Raji (cell line): ENCODE data around the gene TMEM145.

Experiments
- POLR2A ChIP-seq: IDR thresholded peaks from 2 replicates; pipeline ENCODE4 v1.6.1; 2011; ENCODE audit warnings: low read depth, low read length, control low read depth; ENCODE audit not compliant: insufficient read depth

The TMEM145 gene

DNA sequence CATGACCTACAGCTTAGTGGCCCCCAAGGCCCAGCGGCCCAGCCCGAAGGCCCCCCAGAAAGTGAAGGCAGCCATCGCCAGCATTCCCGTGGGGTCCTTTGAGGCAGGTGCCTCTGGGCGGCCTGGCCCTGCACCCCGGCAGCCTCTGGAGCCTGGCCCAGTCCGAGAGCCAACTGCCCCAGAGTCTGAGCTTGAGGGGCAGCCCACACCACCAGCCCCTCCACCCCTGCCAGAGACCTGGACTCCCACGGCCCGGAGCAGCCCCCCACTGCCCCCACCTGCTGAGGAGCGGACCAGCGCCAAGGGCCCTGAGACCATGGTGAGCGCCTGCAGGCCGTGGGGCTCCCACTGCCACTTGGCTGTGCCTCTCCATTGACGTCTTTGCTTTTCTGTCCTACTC, 20.1 kb upstream of the TMEM145 start:
- no peak for TF ChIP-seq POLR2A

DNA sequence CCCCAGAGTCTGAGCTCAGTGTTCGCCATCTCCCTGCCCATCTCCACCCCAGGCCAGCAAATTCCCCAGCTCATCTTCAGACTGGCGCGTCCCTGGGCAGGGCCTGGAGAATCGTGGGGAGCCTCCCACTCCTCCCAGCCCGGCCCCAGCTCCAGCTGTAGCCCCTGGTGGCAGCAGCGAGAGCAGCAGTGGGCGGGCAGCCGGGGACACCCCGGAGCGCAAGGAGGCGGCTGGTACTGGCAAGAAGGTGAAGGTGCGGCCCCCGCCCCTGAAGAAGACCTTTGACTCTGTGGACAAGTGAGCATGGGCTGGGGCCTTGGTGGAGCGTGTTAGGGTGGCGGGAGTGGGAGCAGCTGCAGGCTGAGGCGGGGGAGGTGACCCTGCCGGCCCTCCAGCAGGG, 19.6 kb upstream of the TMEM145 start:
- no peak for TF ChIP-seq POLR2A

DNA sequence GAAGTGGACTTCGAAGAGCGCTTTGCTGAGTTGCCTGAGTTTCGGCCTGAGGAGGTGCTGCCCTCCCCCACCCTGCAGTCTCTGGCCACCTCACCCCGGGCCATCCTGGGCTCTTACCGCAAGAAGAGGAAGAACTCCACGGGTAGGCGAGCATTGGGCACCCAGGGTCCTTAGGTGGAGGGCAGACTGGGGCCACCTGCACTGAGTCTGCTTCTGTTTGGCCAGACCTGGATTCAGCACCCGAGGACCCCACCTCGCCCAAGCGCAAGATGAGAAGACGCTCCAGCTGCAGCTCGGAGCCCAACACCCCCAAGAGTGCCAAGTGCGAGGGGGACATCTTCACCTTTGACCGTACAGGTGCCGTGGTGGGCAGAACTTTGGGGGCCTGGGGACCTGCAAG, 19.2 kb upstream of the TMEM145 start:
- TF ChIP-seq POLR2A: no peak

DNA sequence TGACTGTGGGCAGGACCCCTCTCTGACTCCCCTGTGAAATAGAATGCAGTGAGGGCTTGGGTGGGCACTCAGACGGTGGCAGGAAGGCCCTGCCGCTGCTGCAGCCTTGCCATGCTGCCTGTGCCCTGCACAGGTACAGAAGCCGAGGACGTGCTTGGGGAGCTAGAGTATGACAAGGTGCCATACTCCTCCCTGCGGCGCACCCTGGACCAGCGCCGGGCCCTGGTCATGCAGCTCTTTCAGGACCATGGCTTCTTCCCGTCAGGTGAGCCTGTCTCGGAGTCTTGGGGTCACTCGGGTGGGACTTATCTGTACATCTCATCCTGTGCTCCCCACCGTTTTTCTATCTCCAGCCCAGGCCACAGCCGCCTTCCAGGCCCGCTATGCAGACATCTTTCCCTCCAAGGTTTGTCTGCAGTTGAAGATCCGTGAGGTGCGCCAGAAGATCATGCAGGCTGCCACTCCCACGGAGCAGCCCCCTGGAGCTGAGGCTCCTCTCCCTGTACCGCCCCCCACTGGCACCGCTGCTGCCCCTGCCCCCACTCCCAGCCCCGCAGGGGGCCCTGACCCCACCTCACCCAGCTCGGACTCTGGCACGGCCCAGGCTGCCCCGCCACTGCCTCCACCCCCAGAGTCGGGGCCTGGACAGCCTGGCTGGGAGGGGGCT, 18.5 kb upstream of the TMEM145 start:
- TF ChIP-seq POLR2A: no peak

DNA sequence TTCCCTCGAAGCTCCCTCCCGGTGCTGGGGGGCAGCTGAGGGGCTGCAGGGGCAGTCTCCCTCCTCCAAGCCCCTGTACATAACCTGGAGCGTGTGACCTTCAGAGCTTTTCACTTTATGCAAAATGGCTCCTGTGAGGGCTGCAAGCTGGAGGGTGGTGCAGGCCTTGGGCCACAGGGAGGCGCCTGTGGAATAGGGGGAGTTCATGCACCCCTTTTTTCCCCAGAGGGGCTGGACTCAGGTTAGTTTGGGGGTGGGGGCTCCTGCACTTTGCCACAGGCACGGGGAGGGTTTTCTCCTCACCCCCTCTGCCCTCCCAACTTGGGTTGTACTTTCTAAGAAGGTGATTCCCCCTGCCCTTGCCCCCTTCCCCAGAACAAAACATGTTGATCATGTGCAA, 17.8 kb upstream of the TMEM145 start:
- TF ChIP-seq POLR2A: no peak

DNA sequence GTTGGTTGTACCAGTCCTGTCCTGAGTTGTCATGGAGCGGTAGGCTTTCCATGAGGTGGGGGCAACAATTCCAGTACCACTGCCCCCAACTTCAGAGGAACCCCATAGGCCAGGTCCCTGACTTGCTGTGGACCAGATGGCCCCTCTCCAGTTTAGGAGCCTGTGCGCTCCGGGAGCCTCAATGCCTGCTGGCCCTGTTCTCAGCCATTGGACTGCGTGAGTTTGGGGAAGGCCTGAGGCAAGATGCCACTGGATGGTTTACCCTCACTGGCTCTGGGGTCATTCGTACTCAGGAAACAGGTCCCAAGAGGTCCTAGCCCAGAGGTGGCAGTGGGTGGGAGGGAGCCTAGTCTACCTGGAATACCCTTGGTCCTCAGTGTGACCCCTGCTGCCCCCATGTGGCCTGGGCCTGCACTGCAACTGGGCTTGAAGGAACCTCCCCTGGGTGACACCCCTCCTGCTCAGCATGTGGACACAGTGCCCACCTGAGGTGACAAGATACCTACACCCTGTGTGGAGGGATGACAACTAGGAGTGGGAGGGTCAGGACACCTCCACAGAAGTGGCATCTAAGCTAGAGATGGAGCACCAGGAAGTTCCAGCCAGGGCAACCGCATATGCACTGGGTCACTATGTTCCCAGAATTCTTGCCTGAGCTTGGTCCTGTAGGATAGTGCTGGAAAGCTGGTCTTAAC, 17.1 kb upstream of the TMEM145 start:
- peak; percentile 39; the same call in 1 of the 2 replicates for TF ChIP-seq POLR2A

DNA sequence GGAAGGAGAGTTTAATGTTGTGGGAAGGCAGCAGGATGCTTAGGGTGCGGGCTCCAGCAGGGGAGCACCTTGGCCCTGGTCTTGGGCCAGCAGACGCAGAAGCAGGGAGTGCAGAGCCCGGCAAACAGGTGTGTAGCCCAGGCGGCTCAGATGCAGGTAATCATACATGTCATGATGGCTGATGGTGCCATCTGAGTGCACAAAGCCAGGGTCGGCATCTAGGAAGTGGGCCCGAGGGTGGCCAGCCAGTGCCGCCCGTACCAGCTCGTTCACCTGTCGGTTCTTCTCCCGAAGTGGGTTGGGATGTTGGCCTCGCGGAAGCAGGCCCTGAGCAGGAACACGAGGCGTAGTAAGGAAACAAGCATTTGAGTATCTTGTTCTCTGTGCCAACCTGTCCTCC, 16.1 kb upstream of the TMEM145 start:
- TF ChIP-seq POLR2A: no peak

DNA sequence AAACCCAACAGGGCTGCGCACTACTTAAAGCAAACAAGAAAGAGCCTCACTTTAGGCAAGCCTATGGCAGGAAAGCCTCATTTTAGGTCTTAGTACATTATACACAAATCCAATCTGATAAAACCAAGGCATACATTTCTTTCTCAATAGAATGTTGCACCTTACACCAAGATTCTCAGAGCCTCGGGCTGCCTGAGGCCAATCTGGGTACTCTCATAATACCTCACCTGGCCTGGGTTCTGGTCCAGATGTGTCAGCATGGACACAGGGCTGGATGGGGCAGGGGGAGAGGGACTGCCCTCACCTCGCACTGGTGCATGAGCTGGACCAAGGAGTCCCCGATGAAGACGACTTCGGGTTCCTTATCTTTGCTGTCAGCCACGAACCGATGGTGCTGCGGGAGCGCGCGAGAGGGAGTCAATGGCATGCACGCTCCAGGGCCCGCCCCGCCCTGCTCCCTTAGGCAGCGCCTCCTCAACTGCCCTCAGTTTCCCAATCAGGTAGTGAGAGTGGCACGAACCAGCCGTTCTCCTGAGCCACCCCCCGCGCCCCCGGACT, 11.4 kb upstream of the TMEM145 start, which contains the start of gene PRR19:
Gene PRR19 (plus strand): TSS at position 487 of the 558 bp plus-strand sequence. CDS start 7,453 bp downstream, outside the sequence.
- no peak for TF ChIP-seq POLR2A

DNA sequence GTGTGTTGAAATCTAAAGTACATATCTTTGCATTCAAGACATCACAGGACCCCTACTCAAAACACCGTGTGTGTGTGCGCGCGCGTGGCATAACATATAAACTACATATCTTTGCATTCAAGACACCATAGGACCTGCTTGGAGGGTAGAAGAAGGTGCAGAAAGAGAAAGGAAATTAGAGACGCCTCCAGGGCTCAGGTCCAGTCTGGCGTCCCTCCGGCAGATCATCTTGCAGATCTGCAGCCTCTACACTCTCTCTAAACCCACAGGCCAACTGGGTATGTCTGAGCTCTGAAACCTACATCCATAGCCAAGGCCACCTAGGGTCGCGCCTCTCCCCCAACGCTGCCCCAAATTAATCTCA, 10.0 kb upstream of the TMEM145 start:
- no peak for TF ChIP-seq POLR2A

DNA sequence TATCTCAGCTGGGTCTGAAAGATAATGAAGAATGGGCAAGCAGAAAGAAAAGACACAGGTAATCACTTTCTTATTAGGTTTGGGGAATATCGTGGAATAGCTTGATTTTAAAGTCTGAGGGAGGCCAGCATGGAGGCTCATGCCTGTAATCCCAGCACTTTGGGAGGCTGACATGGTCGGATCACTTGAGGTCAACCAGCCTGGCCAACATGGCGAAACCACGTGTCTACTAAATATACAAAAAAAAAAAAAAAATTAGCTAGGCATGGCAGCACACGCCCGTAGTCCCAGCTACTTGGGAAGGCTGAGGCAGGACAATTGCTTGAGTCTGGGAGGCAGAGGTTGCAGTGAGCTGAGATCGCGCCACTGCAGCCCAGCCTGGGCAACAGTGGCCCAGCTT, 9.2 kb upstream of the TMEM145 start:
- no peak for TF ChIP-seq POLR2A

DNA sequence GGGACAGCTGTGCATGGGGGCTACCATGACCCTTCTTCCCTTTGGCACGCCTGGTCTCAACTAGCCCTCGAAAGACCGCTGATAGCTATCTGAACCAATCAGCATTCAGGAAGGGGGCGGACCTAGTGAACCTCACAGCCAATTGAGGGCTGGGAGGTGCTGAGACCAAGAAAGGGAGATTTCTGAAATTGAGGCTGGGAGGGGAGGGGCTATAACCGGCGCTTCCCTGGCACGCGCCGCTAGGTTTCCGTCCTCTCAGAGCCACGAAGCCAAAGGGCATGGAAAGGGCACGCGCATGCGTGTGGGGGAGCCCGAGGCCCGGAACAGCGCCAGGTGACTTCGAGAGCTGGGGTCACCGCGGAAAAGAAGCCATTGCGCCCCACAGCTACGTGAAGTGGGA, 6.5 kb upstream of the TMEM145 start:
- no peak for TF ChIP-seq POLR2A

DNA sequence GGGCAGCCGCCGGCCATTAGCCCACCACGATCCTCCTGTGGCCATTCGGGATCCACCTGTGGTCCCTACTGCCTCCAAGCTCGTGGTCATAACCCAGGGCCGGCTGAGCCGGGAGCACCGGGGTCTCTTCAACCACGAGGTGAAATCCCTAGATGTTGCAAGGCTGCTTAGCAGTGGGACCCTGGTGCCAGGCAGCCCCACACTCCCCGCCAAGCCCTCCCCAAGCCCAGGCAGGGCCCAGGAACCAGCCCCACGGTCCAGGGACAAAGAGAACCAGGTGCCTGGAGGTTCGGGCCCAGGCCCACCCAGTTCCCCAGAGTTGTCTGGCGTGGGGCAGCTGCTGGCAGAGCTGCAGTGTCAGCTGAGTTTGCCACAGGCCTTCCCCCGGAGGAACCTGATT, 3.4 kb upstream of the TMEM145 start:
- TF ChIP-seq POLR2A: no peak

DNA sequence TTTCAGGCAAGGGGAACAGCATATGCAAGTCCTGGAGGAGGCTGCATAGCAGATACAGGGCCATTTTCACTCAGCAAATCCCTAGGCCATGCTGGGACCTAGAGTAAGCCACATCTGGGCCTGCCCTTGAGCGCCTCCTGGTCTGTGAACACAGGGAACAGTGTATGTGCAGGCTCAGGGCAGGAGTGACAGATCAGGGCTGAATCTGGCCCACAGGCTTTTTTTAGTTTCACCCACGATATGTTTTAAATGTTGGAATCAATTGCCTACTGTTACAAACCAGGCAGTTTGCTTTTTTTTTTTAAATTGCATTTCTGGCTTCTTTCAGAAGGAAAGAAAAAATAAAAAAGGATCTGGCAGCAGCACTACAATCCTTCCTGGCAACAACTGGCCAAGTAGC, 1.5 kb upstream of the TMEM145 start:
- TF ChIP-seq POLR2A: no peak

DNA sequence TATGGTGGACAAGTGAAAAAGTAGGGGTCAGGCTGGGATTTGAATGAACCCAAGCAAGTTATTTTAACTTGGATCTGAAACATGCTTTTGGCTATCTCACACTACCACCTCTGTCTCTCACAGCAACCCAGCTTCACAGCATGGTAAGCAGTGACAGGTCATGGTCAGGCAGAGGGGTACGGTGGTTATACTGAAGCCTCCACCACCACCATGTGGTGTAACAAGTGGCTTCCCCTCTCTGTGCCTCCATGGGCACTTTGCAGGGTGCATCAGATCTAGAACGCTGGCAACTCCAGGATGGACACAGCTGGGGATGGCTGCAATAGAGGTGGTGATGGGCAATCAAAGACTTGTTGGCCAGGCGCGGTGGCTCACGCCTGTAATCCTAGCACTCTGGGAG, 739 bp upstream of the TMEM145 start:
- TF ChIP-seq POLR2A: no peak

DNA sequence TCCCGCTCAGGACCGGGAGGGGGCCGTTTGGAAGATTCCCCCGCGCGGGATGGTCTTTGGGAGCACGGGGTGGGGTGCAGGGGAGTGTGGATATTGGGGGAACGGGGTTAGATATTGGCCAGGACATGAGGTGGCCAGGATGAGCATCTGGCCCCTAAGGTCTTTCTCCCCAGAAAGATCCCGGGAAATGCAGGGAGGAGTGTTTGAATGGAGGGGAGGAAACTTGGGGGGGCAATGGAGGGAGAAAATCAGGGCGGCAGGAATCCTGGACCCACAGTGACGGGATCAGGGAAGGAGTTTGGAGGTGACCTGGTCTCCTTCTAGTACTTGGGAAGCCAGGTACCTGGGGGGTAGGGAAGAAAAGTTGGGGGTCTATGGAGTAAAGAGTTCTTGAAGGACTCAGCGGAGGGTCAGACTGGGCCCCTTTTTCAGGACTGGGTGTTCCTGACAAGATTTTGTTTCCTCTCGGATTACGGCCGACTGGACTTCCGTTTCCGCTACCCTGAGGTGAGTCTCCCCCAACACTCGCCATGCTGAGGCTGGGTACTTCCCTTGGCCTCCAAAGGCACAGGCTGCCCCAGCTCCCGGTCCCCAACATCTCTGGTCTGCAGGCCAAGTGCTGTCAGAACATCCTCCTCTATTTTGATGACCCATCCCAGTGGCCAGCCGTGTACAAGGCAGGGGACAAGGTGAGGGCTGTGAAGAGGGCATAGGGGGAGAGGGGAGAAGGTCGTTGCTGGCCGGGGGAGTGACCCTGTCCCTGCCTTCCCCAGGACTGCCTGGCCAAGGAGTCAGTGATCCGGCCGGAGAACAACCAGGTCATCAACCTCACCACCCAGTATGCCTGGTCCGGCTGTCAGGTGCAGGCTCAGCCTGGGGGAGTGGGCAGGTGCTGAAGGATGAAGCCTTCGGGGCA, 989 bp downstream of the TMEM145 start:
- TF ChIP-seq POLR2A: no peak
